ENCODE results near the gene MUSTN1. TPM values are rescaled to one million over a fixed set of nuclear protein-coding genes. Genes with fewer than 3 reads are reported as not detected.

MUSTN1 gene
- total and polyA plus RNA-seq, 2 donors (not counting 3 experiments of a cell fraction or from before 2014, with no cell fraction given) = 1.1 to 2.2 TPM

- Histone ChIP-seq H3K9ac (replicated peaks; ENCODE audit: extremely low read depth, insufficient read depth, low read length) (no peak overlapping the region), H4K20me1 (replicated peaks; ENCODE audit: control insufficient read depth, extremely low read depth, insufficient read depth, low read length) (no peaks in the 10 kb centered on the region), H3K27me3 (ENCODE audit: control insufficient read depth in 2 of 2, insufficient read depth in 2 of 2, low read length in 2 of 2) (no peaks in the 10 kb centered on the region), H3K27ac (ENCODE audit: insufficient read depth, low read depth, low read length) (no peak overlapping the region), H3K4me3 (replicated peaks in 1 of 3; ENCODE audit: insufficient read depth in 1 of 3, low read depth in 1 of 3, low read length in 3 of 3) (no peak overlapping the region), H3K36me3 (ENCODE audit: control insufficient read depth in 2 of 2, extremely low read depth in 1 of 2, insufficient read depth in 2 of 2, low read length in 2 of 2) (no peaks in the 10 kb centered on the region), H2AFZ (ENCODE audit: low read depth, low read length) (no peak overlapping the region), H3K4me1 (ENCODE audit: control insufficient read depth, extremely low read depth, insufficient read depth, low read length) (no peaks in the 10 kb centered on the region), H3K9me1 (replicated peaks; ENCODE audit: control insufficient read depth, extremely low read depth, insufficient read depth, low read length) (no peaks in the 10 kb centered on the region), H3K4me2 (ENCODE audit: insufficient read depth, low read length) (no peak overlapping the region), H3K9me3 (replicated peaks; ENCODE audit: control insufficient read depth, insufficient read depth, low read length) (no peaks in the 10 kb centered on the region), H3K79me2 (ENCODE audit: control insufficient read depth, insufficient read depth, low read length) (no peaks in the 10 kb centered on the region)
- FAIRE-seq (no peak), DNase-seq (ENCODE audit: low read depth, low spot score) (no peak)
- BruUV-seq (replicated peaks) = no TSS peak
- dilution Hi-C loops (cut with MboI; ENCODE audit: extremely low pct_ligation_motif_present, low sequenced_read_pairs) = no loop called here
- POLR2A ChIA-PET = no interaction called here
- intact Hi-C loops (cut with micrococcal nuclease) = no loop called here
- TF ChIP-seq, protein P1, sequence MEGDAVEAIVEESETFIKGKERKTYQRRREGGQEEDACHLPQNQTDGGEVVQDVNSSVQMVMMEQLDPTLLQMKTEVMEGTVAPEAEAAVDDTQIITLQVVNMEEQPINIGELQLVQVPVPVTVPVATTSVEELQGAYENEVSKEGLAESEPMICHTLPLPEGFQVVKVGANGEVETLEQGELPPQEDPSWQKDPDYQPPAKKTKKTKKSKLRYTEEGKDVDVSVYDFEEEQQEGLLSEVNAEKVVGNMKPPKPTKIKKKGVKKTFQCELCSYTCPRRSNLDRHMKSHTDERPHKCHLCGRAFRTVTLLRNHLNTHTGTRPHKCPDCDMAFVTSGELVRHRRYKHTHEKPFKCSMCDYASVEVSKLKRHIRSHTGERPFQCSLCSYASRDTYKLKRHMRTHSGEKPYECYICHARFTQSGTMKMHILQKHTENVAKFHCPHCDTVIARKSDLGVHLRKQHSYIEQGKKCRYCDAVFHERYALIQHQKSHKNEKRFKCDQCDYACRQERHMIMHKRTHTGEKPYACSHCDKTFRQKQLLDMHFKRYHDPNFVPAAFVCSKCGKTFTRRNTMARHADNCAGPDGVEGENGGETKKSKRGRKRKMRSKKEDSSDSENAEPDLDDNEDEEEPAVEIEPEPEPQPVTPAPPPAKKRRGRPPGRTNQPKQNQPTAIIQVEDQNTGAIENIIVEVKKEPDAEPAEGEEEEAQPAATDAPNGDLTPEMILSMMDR (IDR thresholded peaks at IDR 0.05; ENCODE audit: extremely low read depth in 1 of 2, insufficient read depth in 1 of 2, low read depth in 1 of 2, low read length in 2 of 2) = no peak
- TF ChIP-seq FOS (IDR thresholded peaks at IDR 0.05; ENCODE audit: borderline replicate concordance, insufficient read depth, low read length) (no peak), GATA2 (IDR thresholded peaks at IDR 0.05; ENCODE audit: insufficient read depth, insufficient read length, low read depth, low read length) (no peak), POLR2AphosphoS5 (IDR thresholded peaks at IDR 0.05; ENCODE audit: insufficient read depth, low read depth, low read length) (no peak), POLR2A (IDR thresholded peaks at IDR 0.05; ENCODE audit: low read depth, low read length) (no peak), MYC (IDR thresholded peaks at IDR 0.05; ENCODE audit: low read depth, low read length) (no peak), EZH2 (IDR thresholded peaks at IDR 0.05; ENCODE audit: borderline replicate concordance, low read depth, low read length, severe bottlenecking) (no peak), JUN (IDR thresholded peaks at IDR 0.05; ENCODE audit: borderline replicate concordance, insufficient read depth, insufficient read length, low read depth) (no peak)
- TF ChIP-seq, protein P2, sequence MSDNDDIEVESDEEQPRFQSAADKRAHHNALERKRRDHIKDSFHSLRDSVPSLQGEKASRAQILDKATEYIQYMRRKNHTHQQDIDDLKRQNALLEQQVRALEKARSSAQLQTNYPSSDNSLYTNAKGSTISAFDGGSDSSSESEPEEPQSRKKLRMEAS (IDR thresholded peaks at IDR 0.05; ENCODE audit: insufficient read depth, insufficient read length) = no peak
- CTCF ChIA-PET = interaction anchor here (1.7 kb wide), 1 partner anchor 11 kb away, joined by 5 read pairs; no protein-coding TSS in a partner anchor
These were observed 46.9 kb downstream of the MUSTN1 start for GRCh38 chr3:52787672-52788625.
